GM12873 (cell line): ENCODE measurements around the gene DPH5.

Experiments
- TF ChIP-seq, protein P1 (sequence below): IDR thresholded peaks from 2 replicates; pipeline ENCODE4 v1.5.1; 2012; ENCODE audit warnings: low read depth, mild to moderate bottlenecking, moderate library complexity, low read length, control low read depth; ENCODE audit not compliant: insufficient read depth; ENCODE audit errors: missing control alignments

Gene DPH5

DNA sequence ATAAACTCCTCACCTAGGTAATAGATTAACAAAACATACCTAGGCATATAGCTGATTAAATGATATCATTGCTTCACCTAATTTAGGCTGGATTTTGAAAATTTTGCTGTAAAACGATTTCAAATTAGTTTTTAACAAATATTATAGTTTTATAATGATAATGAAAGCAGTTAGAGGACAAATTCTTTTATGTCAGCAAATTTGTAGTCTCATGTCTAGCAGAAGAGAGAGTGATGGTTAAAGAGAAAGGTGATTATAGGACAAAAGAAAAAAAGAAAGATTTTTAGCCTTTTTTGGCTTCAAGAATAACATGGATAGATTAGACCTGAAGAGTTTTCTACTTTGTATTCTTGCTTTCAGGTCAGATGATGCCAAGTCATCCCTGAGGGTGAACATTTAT lies 3.6 kb upstream of the DPH5 start:
- TF ChIP-seq, protein P1, sequence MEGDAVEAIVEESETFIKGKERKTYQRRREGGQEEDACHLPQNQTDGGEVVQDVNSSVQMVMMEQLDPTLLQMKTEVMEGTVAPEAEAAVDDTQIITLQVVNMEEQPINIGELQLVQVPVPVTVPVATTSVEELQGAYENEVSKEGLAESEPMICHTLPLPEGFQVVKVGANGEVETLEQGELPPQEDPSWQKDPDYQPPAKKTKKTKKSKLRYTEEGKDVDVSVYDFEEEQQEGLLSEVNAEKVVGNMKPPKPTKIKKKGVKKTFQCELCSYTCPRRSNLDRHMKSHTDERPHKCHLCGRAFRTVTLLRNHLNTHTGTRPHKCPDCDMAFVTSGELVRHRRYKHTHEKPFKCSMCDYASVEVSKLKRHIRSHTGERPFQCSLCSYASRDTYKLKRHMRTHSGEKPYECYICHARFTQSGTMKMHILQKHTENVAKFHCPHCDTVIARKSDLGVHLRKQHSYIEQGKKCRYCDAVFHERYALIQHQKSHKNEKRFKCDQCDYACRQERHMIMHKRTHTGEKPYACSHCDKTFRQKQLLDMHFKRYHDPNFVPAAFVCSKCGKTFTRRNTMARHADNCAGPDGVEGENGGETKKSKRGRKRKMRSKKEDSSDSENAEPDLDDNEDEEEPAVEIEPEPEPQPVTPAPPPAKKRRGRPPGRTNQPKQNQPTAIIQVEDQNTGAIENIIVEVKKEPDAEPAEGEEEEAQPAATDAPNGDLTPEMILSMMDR: no peak

DNA sequence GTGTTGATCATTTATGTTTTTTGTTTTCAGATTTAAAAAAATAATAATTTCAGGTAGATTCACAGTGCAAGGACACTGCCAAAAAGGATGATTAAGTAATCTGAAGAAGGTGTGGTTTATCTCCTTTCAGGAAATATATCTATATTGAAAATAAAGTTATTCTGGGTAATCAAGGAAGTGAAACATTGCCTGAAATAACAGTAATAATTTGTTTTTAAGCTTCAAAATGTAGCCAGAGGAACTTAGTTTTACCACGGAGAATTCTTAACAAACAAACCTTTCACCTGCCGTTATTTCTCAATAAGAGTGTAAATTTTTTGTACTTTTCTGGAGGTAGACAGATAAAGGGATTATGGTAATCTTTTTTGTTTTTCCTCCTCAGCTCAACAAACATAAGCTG lies 2.9 kb upstream of the DPH5 start:
- TF ChIP-seq, protein P1: no peak

DNA sequence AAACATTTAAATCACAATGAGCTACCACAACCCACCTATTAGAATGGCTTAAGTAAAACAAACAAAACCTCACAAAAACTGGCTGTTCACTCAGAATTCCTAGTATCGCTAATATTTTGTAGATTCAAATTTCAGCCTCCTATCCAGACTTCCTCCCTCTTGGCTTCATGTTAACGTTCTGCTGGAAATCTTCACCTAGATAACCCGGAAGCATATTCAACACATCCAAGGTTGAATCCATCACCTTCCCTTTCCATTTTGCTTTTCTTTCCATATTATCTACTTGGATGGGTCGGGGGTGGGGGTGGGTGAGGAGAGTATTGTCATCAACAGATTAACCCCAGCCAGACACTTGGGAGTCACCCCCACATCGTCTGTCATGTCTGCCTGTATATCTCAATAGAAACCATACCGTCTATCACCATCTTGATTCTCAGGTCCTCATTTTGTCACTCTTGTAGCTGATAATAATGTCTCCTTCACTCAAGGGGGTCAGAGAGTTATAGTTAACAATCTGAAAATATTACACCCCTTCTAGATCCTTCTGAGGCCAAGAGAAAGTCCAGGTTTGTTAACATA lies 1.7 kb upstream of the DPH5 start:
- TF ChIP-seq, protein P1: no peak

DNA sequence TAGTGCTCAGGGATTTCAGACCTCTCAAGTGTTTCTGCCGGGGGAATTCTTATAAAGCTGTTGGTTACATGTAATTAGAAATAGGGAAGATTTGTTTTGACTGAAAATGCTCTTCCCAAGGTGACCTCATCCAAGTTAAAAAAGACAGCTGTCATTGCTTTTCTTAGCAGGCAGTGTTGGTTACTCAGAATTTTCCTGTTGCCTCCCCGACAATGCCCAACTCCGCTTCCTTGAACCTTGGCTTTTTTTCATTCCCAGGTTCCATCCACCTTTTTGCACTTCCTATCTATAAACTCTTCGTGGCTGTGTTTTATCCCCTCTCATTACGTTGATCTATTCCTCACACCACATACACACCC lies 825 bp upstream of the DPH5 start:
- TF ChIP-seq, protein P1: no peak

GRCh38 chr1:101025283-101025656 lies 314 bp downstream of the DPH5 start:
- TF ChIP-seq, protein P1: no peak

GRCh38 chr1:101022294-101022693 lies 3.3 kb downstream of the DPH5 start:
- TF ChIP-seq, protein P1: no peak

GRCh38 chr1:101017448-101017847 lies 8.1 kb downstream of the DPH5 start:
- TF ChIP-seq, protein P1: no peak
